ENCODE measurements around the gene MSI2. TPM values are rescaled to one million over a fixed set of nuclear protein-coding genes. Genes with fewer than 3 reads are reported as not detected.

The MSI2 gene
- total RNA-seq, 2 experiments from 2014 or later: 87.6 to 96.0 TPM

DNA sequence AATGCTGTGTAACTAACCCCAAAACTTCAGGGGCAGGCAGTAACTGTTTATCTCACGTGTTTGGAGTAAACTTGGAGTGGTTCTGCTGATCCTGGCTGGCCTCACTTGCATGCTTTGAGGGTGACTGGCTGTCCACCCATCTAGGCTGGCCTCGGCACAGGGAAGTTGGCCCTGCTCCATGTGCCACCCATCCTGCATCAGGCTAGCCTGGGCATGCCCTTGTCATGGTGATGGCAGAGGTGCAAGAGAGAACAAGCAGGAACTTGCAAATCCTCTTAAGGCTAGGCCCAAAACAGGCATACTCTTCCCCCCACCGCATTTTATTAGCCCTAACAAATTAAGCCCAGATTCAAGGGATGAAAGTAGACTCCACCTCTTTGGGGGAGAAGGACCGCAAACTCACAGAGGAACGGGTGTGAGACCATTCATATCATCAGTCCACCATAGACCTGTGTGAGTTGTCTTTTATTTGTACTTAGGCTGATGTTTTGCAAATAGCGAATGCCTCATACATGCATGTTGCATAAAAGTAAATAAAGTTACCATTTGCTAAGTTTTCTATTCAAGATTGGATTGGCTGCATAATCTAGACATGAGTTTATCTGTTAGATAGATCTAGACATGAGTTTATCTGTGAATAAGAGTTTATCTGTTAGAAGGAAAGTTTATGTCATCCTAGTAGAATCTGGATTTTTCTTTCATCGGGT, 267.8 kb downstream of the MSI2 start:
- H3K4me1 Mint-ChIP-seq: peaks cover 12% of the 10 kb centered on the region
- DNase-seq: no peak
- POLR2A ChIA-PET: no interaction called here
- H3K9me3 Mint-ChIP-seq: no peaks in the 10 kb centered on the region
- H3K4me3 Mint-ChIP-seq: no peak overlapping the region
- no peak overlapping the region for H3K27ac Mint-ChIP-seq
- CTCF ChIA-PET: no interaction called here
- no peaks in the 10 kb centered on the region for H3K36me3 Mint-ChIP-seq (ENCODE audit: low read depth)
- H3K27me3 Mint-ChIP-seq: no peaks in the 10 kb centered on the region

- Mint-ChIP-seq H3K27ac (no peak overlapping the region), H3K36me3 (ENCODE audit: low read depth) (no peaks in the 10 kb centered on the region), H3K4me3 (no peak overlapping the region), H3K9me3 (no peaks in the 10 kb centered on the region), H3K4me1 (peaks cover 18% of the 10 kb centered on the region), H3K27me3 (no peaks in the 10 kb centered on the region)
- no peak for DNase-seq
- ChIA-PET CTCF (interaction anchor here (1.0 kb wide), 1 partner anchor 282 kb away, joined by 3 read pairs; no protein-coding TSS in a partner anchor), POLR2A (no interaction called here)
These were observed 268.7 kb downstream of the MSI2 start for GRCh38 chr17:57524839-57525568.

GRCh38 chr17:57527221-57528057, 271.1 kb downstream of the MSI2 start:
- no peak for DNase-seq
- Mint-ChIP-seq H3K36me3 (ENCODE audit: low read depth) (no peaks in the 10 kb centered on the region), H3K27me3 (no peaks in the 10 kb centered on the region), H3K9me3 (no peaks in the 10 kb centered on the region), H3K4me3 (no peak overlapping the region), H3K27ac (no peak overlapping the region), H3K4me1 (peaks cover 29% of the 10 kb centered on the region)
- ChIA-PET CTCF (no interaction called here), POLR2A (no interaction called here)

- no peak overlapping the region for H3K27ac Mint-ChIP-seq
- no peaks in the 10 kb centered on the region for H3K36me3 Mint-ChIP-seq (ENCODE audit: low read depth)
- POLR2A ChIA-PET: no interaction called here
- CTCF ChIA-PET: no interaction called here
- H3K4me1 Mint-ChIP-seq: peaks cover 28% of the 10 kb centered on the region
- DNase-seq: no peak
- no peak overlapping the region for H3K4me3 Mint-ChIP-seq
- no peaks in the 10 kb centered on the region for H3K27me3 Mint-ChIP-seq
- H3K9me3 Mint-ChIP-seq: no peaks in the 10 kb centered on the region
These were observed 271.7 kb downstream of the MSI2 start for GRCh38 chr17:57528058-57528451.

- H3K4me1 Mint-ChIP-seq: peaks cover 17% of the 10 kb centered on the region
- ChIA-PET POLR2A (no interaction called here), CTCF (no interaction called here)
- H3K27ac Mint-ChIP-seq: no peak overlapping the region
- H3K27me3 Mint-ChIP-seq: no peaks in the 10 kb centered on the region
- no peak overlapping the region for H3K4me3 Mint-ChIP-seq
- no peaks in the 10 kb centered on the region for H3K9me3 Mint-ChIP-seq
- DNase-seq: no peak
- H3K36me3 Mint-ChIP-seq (ENCODE audit: low read depth): no peaks in the 10 kb centered on the region
These were observed 273.7 kb downstream of the MSI2 start for GRCh38 chr17:57530026-57530425.

GRCh38 chr17:57530508-57530907, 274.2 kb downstream of the MSI2 start:
- Mint-ChIP-seq H3K9me3 (no peaks in the 10 kb centered on the region), H3K36me3 (ENCODE audit: low read depth) (no peaks in the 10 kb centered on the region), H3K27ac (no peak overlapping the region), H3K27me3 (no peaks in the 10 kb centered on the region), H3K4me1 (peaks cover 17% of the 10 kb centered on the region), H3K4me3 (no peak overlapping the region)
- no peak for DNase-seq
- POLR2A ChIA-PET: no interaction called here
- CTCF ChIA-PET: no interaction called here

- POLR2A ChIA-PET: no interaction called here
- Mint-ChIP-seq H3K36me3 (ENCODE audit: low read depth) (no peaks in the 10 kb centered on the region), H3K9me3 (no peaks in the 10 kb centered on the region), H3K27me3 (no peaks in the 10 kb centered on the region), H3K4me1 (peaks cover 18% of the 10 kb centered on the region), H3K27ac (no peak overlapping the region), H3K4me3 (no peak overlapping the region)
- CTCF ChIA-PET: no interaction called here
- no peak for DNase-seq
These were observed 274.8 kb downstream of the MSI2 start for GRCh38 chr17:57531078-57531477.

DNA sequence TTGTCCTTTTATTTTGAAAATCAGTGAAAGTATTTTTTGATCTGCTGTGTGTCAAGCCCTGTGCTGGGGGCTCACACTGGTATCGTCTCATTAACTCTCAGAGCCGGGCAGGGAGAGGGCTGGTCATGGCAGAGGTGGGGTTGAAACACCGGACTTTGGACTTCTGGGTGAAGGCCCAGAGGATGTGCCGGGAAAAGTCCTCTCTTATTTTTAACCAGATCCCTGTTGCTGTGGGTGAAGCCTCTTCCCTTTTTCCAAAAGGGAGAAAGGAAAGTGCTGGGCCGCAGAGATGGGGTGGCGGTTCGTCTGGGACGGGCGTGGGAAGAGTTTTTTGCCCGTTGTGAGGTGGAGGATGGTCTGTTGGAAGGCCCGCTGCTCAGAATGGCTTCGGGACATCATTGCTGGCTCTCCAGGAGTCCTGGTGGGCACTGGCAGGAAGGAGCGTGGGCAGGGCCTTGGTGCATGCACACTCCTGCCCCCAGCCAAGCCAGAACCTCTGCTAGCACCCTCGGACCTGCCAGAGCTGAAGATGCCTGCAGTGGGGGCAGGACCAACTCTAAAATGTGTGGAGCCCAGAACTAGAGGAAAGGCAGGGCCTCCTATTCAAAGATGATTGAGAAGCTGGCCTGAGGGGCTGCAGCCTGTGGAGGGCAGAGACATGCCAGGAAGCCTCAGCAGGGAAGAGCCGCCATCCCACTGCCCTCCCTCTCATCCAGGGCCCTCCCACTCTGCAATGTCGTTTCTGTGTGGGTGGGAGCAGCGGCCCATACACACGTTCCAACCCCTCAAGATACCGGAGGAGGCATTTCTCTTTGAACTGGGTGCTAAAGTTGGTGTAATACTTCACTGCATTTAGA, 275.6 kb downstream of the MSI2 start:
- Mint-ChIP-seq H3K9me3 (no peaks in the 10 kb centered on the region), H3K4me3 (no peak overlapping the region), H3K36me3 (ENCODE audit: low read depth) (no peaks in the 10 kb centered on the region), H3K27ac (peak overlapping the region; percentile 69), H3K4me1 (peaks cover 20% of the 10 kb centered on the region), H3K27me3 (no peaks in the 10 kb centered on the region)
- DNase-seq: no peak
- CTCF ChIA-PET: no interaction called here
- POLR2A ChIA-PET: no interaction called here

GRCh38 chr17:57532556-57532955, 276.2 kb downstream of the MSI2 start:
- no peaks in the 10 kb centered on the region for H3K36me3 Mint-ChIP-seq (ENCODE audit: low read depth)
- H3K27me3 Mint-ChIP-seq: no peaks in the 10 kb centered on the region
- H3K4me1 Mint-ChIP-seq: peaks cover 25% of the 10 kb centered on the region
- CTCF ChIA-PET: no interaction called here
- DNase-seq: peak; percentile 9
- no peak overlapping the region for H3K27ac Mint-ChIP-seq
- H3K4me3 Mint-ChIP-seq: no peak overlapping the region
- H3K9me3 Mint-ChIP-seq: no peaks in the 10 kb centered on the region
- POLR2A ChIA-PET: no interaction called here

DNA sequence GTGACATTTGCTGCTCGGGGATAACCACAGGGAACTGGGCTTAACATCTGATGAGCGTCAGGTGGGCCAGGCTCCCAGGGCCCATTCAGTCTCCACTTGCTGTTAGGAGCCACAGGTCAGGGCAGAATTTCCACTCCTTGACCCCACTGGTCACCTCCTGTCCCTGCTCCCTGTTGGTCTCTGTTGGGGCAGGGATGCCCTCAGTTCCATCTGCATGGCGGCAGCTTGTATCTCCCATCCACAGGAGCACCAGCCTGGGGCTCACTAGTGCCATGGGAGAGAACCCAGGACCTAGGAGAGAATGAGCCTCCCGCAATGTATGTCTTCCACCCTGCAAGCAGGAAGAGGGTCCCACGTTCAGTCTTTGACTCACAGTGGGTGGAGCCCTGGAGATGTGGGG, 276.6 kb downstream of the MSI2 start:
- Mint-ChIP-seq H3K36me3 (ENCODE audit: low read depth) (no peaks in the 10 kb centered on the region), H3K4me1 (peaks cover 29% of the 10 kb centered on the region), H3K27me3 (no peaks in the 10 kb centered on the region), H3K27ac (no peak overlapping the region), H3K4me3 (no peak overlapping the region), H3K9me3 (no peaks in the 10 kb centered on the region)
- DNase-seq: no peak
- CTCF ChIA-PET: no interaction called here
- POLR2A ChIA-PET: no interaction called here

DNA sequence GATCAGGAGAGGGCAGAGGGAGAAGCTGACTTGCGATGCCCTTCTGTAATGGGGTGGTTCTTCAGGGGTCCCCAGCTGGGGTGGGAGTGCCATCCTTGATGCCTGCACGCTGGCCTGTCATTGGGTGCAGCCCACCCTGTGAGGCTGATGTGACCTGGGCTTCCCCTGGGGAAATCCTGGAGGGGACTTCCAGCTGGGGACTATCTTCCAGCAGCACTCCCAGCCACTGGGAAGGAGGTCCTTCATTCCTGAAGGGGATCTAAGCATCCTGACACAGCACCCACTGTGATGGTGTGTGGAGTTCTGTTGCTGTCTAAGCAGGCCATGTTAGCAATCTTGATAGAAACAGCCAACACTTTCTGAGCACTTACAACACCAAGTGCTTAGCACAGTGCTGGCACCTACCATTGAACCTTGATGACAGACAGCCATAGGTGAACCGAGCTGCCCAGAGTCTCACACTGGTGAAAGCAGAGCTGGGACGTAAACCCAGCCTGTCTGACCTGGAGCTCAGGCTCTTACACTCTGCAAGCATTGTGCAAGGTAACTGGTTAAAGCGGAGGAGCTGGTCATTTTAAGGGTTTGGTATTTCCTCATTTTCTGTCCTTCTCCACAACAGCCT, 277.5 kb downstream of the MSI2 start:
- Mint-ChIP-seq H3K9me3 (no peaks in the 10 kb centered on the region), H3K4me3 (no peak overlapping the region), H3K27ac (no peak overlapping the region), H3K36me3 (ENCODE audit: low read depth) (no peaks in the 10 kb centered on the region), H3K27me3 (no peaks in the 10 kb centered on the region), H3K4me1 (peaks cover 35% of the 10 kb centered on the region)
- no peak for DNase-seq
- ChIA-PET CTCF (no interaction called here), POLR2A (no interaction called here)

GRCh38 chr17:57534863-57535248, 278.5 kb downstream of the MSI2 start:
- peak overlapping the region; percentile 47 for H3K27ac Mint-ChIP-seq
- POLR2A ChIA-PET: no interaction called here
- CTCF ChIA-PET: no interaction called here

More at GRCh38 chr17:57534863-57535248, 278.5 kb downstream of the MSI2 start:
- H3K36me3 Mint-ChIP-seq (ENCODE audit: low read depth): no peaks in the 10 kb centered on the region
- DNase-seq: no peak
- no peaks in the 10 kb centered on the region for H3K27me3 Mint-ChIP-seq
- peaks cover 32% of the 10 kb centered on the region for H3K4me1 Mint-ChIP-seq
- no peaks in the 10 kb centered on the region for H3K9me3 Mint-ChIP-seq
- no peak overlapping the region for H3K4me3 Mint-ChIP-seq
